Measurements from ENCODE around the gene ZDHHC9.

ZDHHC9 gene

DNA sequence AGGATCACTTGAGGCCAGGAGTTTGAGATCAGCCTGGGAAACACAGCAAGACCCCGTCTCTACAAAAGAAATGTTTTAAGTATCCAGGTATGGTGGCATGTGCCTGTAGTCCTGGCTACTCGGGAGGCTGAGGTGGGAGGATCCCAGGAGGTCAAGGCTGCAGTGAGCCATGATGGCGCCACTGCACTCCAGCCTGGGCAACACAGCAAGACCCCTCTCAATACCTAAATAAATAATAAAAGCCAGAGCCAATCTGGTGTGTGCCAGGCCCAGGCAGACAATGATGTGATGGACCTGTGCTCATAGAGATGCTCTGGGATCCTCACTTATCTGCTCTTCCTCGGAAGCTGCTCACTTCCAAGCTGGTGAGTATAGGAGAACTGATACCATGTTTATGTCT, 82.1 kb downstream of the ZDHHC9 start:
- no peak for DNase-seq

DNA sequence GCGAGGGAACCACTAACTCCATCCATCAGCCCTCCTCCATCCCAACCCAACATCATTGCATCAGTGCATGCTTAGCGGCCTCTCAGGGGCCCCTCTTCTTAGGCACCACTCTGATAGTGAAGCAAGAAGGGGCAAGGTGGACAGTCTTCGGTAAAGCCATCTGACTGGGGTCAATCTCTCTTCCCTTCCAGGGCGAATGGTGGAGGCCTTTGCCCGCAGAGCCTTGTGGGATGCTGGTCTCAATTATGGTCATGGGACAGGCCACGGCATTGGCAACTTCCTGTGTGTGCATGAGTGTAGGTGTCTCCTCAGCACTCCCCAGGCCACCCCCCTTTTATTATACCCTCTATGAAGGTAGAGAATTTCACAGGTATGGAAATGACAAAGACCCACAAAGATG, 82.7 kb downstream of the ZDHHC9 start:
- no peak for DNase-seq

DNA sequence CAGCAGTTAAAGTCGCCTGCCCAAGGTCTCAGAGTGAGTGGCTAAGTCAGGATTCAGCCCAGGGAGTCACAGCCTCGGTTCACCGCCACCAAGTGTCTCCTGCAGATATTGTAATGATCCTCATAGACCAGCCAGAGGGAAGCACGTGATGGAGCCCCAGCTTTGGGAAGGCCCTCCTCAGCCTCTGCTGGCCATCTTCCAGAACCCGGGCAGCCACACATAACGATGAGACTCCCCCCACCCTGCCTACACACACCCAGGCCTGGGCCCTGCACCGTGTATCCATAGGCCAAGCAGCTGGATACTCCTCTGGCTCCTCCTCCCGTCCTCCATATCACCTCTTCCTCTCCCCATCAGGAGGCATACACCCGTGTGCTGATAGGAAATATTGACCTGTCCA, 83.5 kb downstream of the ZDHHC9 start:
- DNase-seq, result no peak

DNA sequence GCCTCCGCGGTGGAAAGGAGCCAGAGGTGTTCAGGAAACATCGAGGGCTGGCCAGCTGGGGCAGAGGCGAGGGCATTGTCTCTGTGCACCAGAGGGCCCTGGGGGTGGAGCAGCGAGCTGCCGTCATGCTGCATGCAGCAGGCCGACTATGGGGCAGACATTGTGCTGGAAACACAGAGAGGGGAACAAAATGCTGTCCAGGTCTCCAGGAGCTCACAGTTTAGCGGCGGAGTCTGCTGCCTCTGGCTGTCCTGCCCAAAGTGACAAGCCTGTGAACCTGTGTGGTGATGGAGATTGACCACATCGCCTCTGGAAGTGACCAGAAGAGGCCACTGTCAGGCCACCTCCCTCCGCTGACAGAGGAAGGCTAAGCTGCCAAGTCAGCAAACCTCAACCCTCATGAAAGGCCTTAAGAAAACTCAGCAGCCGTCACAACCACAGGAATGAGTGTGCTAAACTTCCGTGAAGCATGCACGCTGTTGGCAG, 84.1 kb downstream of the ZDHHC9 start:
- DNase-seq, result peak; percentile 69

DNA sequence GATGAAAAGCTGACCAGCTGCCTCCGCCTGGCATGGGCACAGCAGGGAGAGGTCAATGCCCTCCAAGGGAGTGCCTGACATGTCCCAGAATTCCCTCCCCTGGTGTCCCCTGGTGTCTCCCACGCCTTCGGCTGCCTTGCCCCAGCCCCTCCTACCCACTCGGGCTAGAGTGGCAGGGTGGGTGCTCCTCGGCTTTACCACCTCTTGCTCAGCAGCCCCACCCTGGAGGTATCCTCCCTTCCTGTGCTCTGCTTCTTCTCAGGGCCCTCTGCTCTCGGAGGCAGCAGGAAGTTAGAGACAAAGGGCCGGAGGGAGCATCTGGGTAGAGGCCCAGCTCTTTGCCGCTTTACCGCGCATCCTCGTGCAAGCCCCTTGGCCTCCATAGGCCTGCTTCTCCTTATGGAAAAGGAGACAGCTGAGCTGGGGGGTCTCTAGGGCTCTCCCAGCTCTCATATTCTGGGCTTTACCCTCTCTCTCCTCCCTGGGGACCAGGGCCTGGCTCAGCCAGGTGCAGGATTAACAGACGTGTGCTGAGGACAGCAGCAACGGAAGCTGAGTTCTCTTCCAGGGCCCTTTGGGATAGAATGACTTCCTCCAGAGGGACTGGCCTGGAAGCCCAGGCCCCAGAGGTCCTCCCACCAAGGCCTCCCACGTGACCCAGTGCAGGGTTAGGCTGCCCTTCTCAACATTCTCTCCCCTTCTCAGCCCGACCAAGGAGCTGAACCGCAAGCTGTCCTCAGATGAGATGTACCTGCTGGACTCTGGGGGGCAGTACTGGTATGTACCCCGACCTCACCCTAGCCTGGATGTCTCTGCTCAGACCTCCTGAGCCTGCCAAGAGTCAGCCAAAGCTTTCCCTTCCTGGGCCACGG, 87.7 kb downstream of the ZDHHC9 start:
- DNase-seq, result no peak

DNA sequence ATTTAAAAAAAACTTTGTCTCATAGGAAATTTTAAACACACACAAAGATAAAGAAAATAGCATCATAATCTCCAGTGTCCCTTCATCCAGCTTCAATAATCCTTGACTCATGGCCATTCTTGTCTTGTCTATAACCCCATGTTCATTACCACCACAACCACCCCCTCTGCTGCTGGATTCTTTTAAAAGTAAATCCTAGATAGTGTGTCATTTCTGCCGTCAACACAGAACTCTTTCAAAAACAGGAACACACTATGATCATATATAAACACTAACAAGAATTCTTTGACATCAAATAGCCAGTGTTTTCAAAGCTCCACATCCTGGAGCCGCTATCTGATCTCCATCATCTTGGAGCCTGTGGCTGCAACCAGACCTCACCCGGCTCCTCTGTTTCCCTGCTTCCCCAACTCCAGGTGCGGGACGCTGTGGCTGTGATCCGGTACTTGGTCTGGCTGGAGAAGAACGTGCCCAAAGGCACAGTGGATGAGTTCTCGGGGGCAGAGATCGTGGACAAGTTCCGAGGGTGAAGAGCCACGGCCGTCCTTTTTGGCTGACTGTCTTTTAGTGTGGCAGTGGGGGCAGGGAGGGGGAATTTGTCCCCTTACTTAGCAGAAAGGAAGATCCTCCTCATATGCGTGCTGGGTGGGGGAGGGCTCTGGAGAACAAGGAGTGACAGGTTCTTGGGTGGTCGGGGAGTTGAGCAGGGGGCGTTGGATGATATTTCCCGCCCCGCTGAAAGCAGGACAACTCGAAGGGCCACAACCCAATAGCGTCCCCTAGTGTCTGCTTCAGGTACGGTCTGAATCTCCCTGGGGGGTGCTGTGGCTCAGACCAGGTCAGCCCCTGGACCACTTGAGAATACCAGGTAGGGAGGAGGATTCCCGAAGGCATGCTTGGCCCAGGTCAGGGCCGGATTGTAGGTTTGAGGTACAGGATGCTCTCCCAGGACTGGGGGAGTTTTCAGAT, 89.3 kb downstream of the ZDHHC9 start:
- no peak for DNase-seq

Measured in activated CD8-positive, alpha-beta memory T cell treated with anti-CD3 and anti-CD28 coated beads, Interleukin-2, amount 50 U/mL, for 48 hours (primary cell).